H1 (cell line): ENCODE results near the gene SV2A. TPM values are rescaled to one million over a fixed set of nuclear protein-coding genes. Genes with fewer than 3 reads are reported as not detected.

ENCODE experiments used
- CTCF ChIA-PET: fragments of 300-600 bp; sonication (Branson Sonifier 250); formaldehyde crosslinking; loops from one replicate; lab custom pipeline; 2021; ENCODE audit not compliant: partially characterized antibody; lab: Charles Lee
- POLR2A ChIA-PET: fragments of 300-600 bp; sonication (Branson Sonifier 250); formaldehyde crosslinking; loops from one replicate; lab custom pipeline; 2021; ENCODE audit warnings: inconsistent platforms; ENCODE audit not compliant: partially characterized antibody; lab: Charles Lee
- DNase-seq, 2 experiments: peaks; one replicate each; pipeline versions ENCODE4 v3.0.0 to v3.0.0-alpha.2; 2010 to 2022; ENCODE audit warnings: low spot score in 2 of 2, low read depth in 1 of 2, mixed read lengths in 1 of 2
- FAIRE-seq: peaks from 2 replicates; lab custom pipeline; 2011; peaks lifted over from hg19 to GRCh38; lab: Jason Lieb, UNC
- H2AFZ ChIP-seq: 2 replicates; pipeline ENCODE4 v1.8.1; 2012; ENCODE audit warnings: low read length, inconsistent platforms
- H2AK5ac ChIP-seq: 2 replicates; pipeline ENCODE4 v1.6.1; 2013; ENCODE audit warnings: low read depth, low read length
- H2BK120ac ChIP-seq: replicated peaks from 2 replicates; pipeline ENCODE3; 2013; ENCODE audit warnings: low read depth, low read length, inconsistent platforms
- H2BK12ac ChIP-seq: 2 replicates; pipeline ENCODE4 v1.6.1; 2013; ENCODE audit warnings: low read depth, low read length
- H2BK15ac ChIP-seq: 2 replicates; pipeline ENCODE4 v1.6.1; 2013; ENCODE audit warnings: low read length
- H2BK20ac ChIP-seq: 2 replicates; pipeline ENCODE4 v1.6.1; 2013; ENCODE audit warnings: low read length
- H2BK5ac ChIP-seq: 2 replicates; pipeline ENCODE4 v1.6.1; 2013; ENCODE audit warnings: low read depth, low read length
- H3K14ac ChIP-seq: 2 replicates; pipeline ENCODE4 v1.6.1; 2013; ENCODE audit warnings: inconsistent platforms; ENCODE audit not compliant: insufficient read length
- H3K18ac ChIP-seq: 2 replicates; pipeline ENCODE4 v1.6.1; 2013; ENCODE audit warnings: low read length; ENCODE audit errors: extremely low read depth
- H3K23ac ChIP-seq: 2 replicates; pipeline ENCODE4 v1.6.1; 2013; ENCODE audit warnings: inconsistent platforms; ENCODE audit not compliant: insufficient read length
- H3K23me2 ChIP-seq: 2 replicates; pipeline ENCODE4 v1.6.1; 2013; ENCODE audit warnings: low read depth, low read length
- H3K27ac ChIP-seq: 2 replicates; pipeline ENCODE4 v1.6.1; 2011; ENCODE audit warnings: low read depth, low read length, inconsistent platforms
- H3K27me3 ChIP-seq, 4 experiments: replicated peaks in 1 of 4; 1 replicate in 1 of 4; 2 replicates in 3 of 4; pipeline versions ENCODE4 v1.6.1 to v1.8.1; 2011 to 2013; ENCODE audit warnings: low read length in 3 of 4, mild to moderate bottlenecking in 3 of 4, inconsistent platforms in 2 of 4, mixed read lengths in 2 of 4, moderate library complexity in 1 of 4; ENCODE audit not compliant: control insufficient read depth in 3 of 4, insufficient read depth in 3 of 4; ENCODE audit errors: extremely low read depth in 1 of 4
- H3K36me3 ChIP-seq, 4 experiments: 2 replicates each; pipeline versions ENCODE4 v1.6.1 to v1.8.1; 2011 to 2013; ENCODE audit warnings: mild to moderate bottlenecking in 4 of 4, low read length in 3 of 4, moderate library complexity in 2 of 4, control low read depth in 1 of 4, inconsistent platforms in 1 of 4; ENCODE audit not compliant: insufficient read depth in 4 of 4, control insufficient read depth in 2 of 4
- H3K4ac ChIP-seq: replicated peaks from 2 replicates; pipeline ENCODE3; 2013; ENCODE audit warnings: low read length, low read depth, mixed read lengths, inconsistent platforms; ENCODE audit not compliant: insufficient read length
- H3K4me1 ChIP-seq, 4 experiments: replicated peaks in 1 of 4; 1 replicate in 1 of 4; 2 replicates in 3 of 4; pipeline versions ENCODE4 v1.6.1 to v1.8.1; 2011 to 2013; ENCODE audit warnings: low read length in 3 of 4, inconsistent platforms in 2 of 4, mixed read lengths in 1 of 4; ENCODE audit not compliant: insufficient read depth in 4 of 4, control insufficient read depth in 3 of 4
- H3K4me2 ChIP-seq, 2 experiments: 2 replicates each; pipeline versions ENCODE4 v1.6.1 to v1.8.1; 2011 to 2013; ENCODE audit warnings: low read depth in 2 of 2, low read length in 2 of 2, control low read depth in 1 of 2, inconsistent platforms in 1 of 2, mild to moderate bottlenecking in 1 of 2; ENCODE audit not compliant: insufficient read depth in 1 of 2
- H3K4me3 ChIP-seq, 4 experiments: fragments of 200-600, 300-600 bp in 1 of 4; sonication (generic), shearing (Covaris generic), sonication (Bioruptor Twin) in 1 of 4; 2 replicates each; pipeline versions ENCODE4 v1.5.1 to v1.8.1; 2011 to 2016; ENCODE audit warnings: low read length in 4 of 4, low read depth in 3 of 4, control low read depth in 2 of 4, inconsistent platforms in 2 of 4, mild to moderate bottlenecking in 2 of 4, mixed read lengths in 1 of 4, moderate library complexity in 1 of 4; ENCODE audit not compliant: insufficient read depth in 2 of 4; ENCODE audit errors: extremely low read depth in 1 of 4
- H3K56ac ChIP-seq: replicated peaks from 2 replicates; pipeline ENCODE3; 2013; ENCODE audit warnings: low read depth, mild to moderate bottlenecking, mixed read lengths, low read length, inconsistent platforms; ENCODE audit not compliant: insufficient read length
- H3K79me1 ChIP-seq: 2 replicates; pipeline ENCODE4 v1.6.1; 2013; ENCODE audit warnings: low read depth, low read length, control low read depth
- H3K79me2 ChIP-seq, 2 experiments: 2 replicates each; pipeline versions ENCODE4 v1.6.1 to v1.8.1; 2012 to 2013; ENCODE audit warnings: low read length in 2 of 2, mild to moderate bottlenecking in 2 of 2, inconsistent platforms in 1 of 2; ENCODE audit not compliant: insufficient read depth in 2 of 2, control insufficient read depth in 1 of 2
- H3K9ac ChIP-seq, 4 experiments: replicated peaks in 1 of 4; 1 replicate in 1 of 4; 2 replicates in 3 of 4; pipeline versions ENCODE4 v1.6.1 to v1.8.1; 2011 to 2013; ENCODE audit warnings: low read depth in 3 of 4, low read length in 3 of 4, control low read depth in 2 of 4, mild to moderate bottlenecking in 2 of 4, moderate library complexity in 2 of 4, inconsistent platforms in 1 of 4; ENCODE audit errors: extremely low read depth in 1 of 4
- H3K9me3 ChIP-seq, 2 experiments: 2 replicates each; pipeline versions ENCODE4 v1.6.1 to v1.8.1; 2012 to 2013; ENCODE audit warnings: mild to moderate bottlenecking in 2 of 2, moderate library complexity in 2 of 2, control low read depth in 1 of 2, inconsistent platforms in 1 of 2, low read depth in 1 of 2, low read length in 1 of 2, mixed read lengths in 1 of 2; ENCODE audit not compliant: insufficient read depth in 2 of 2
- H4K20me1 ChIP-seq, 2 experiments: replicated peaks in 1 of 2; 2 replicates each; pipeline versions ENCODE3 to v1.8.1; 2011 to 2013; ENCODE audit warnings: inconsistent platforms in 2 of 2, low read length in 2 of 2, mild to moderate bottlenecking in 1 of 2; ENCODE audit not compliant: insufficient read depth in 2 of 2, control insufficient read depth in 1 of 2
- H4K5ac ChIP-seq: 2 replicates; pipeline ENCODE4 v1.6.1; 2013; ENCODE audit warnings: low read length, low read depth, mixed read lengths, inconsistent platforms; ENCODE audit not compliant: insufficient read length
- H4K8ac ChIP-seq: 2 replicates; pipeline ENCODE4 v1.8.0; 2013; ENCODE audit warnings: mild to moderate bottlenecking, moderate library complexity, low read length, inconsistent platforms; ENCODE audit not compliant: insufficient read depth; ENCODE audit errors: extremely low read depth
- H4K91ac ChIP-seq: replicated peaks from 2 replicates; pipeline ENCODE3; 2013; ENCODE audit warnings: low read length, mixed read lengths, inconsistent platforms; ENCODE audit not compliant: insufficient read length
- CREB1 ChIP-seq: IDR thresholded peaks from 2 replicates; pipeline ENCODE4 v1.6.1; 2012; ENCODE audit warnings: inconsistent platforms
- EP300 ChIP-seq, 2 experiments: IDR thresholded peaks; 1 replicate in 1 of 2; 2 replicates in 1 of 2; pipeline ENCODE4 v1.6.1; 2011 to 2012; ENCODE audit warnings: low read depth in 2 of 2, low read length in 2 of 2, mild to moderate bottlenecking in 2 of 2, borderline replicate concordance in 1 of 2, inconsistent platforms in 1 of 2, moderate library complexity in 1 of 2
- JUN ChIP-seq: IDR thresholded peaks from 2 replicates; pipeline ENCODE4 v1.6.1; 2011; ENCODE audit warnings: low read depth, mild to moderate bottlenecking, improper control_type of control experiment, low read length
- POU5F1 ChIP-seq: IDR thresholded peaks from 2 replicates; pipeline ENCODE4 v1.6.1; 2011; ENCODE audit warnings: low read depth, mild to moderate bottlenecking, low read length, moderate library complexity
- SUZ12 ChIP-seq: fragments of 200-600 bp; sonication (generic); IDR thresholded peaks from 2 replicates; pipeline ENCODE4 v1.6.1; 2012; ENCODE audit warnings: mild to moderate bottlenecking, inconsistent platforms, low read length, moderate library complexity, mixed read lengths
- TAF1 ChIP-seq: IDR thresholded peaks from 2 replicates; pipeline ENCODE4 v1.6.1; 2011; ENCODE audit warnings: mild to moderate bottlenecking, low read depth, low read length
- TAF7 ChIP-seq: optimal IDR thresholded peaks from 2 replicates; pipeline ENCODE3; 2011; ENCODE audit warnings: low read depth, mild to moderate bottlenecking, inconsistent platforms, low read length, moderate library complexity, borderline replicate concordance
- YY1 ChIP-seq: IDR thresholded peaks from 2 replicates; pipeline ENCODE4 v1.6.1; 2011; ENCODE audit warnings: low read depth, mild to moderate bottlenecking, low read length
- WGBS, 2 experiments: shearing (Covaris generic) in 1 of 2; methylation state at CpG; one replicate each; pipeline versions ENCODE4 v1.1.6 to v1.1.7; 2013 to 2015; ENCODE audit warnings: low lambda C conversion rate in 2 of 2, mixed read lengths in 2 of 2, inconsistent platforms in 1 of 2, low coverage in 1 of 2, missing lambda C conversion rate in 1 of 2; ENCODE audit not compliant: insufficient replicate concordance in 2 of 2, insufficient coverage in 1 of 2, insufficient read length in 1 of 2; ENCODE audit errors: extremely low coverage in 1 of 2, missing lambda C conversion rate in 1 of 2; 5-methylcytosine and 5-hydroxymethylcytosine counted together
- polyA plus RNA-seq, 7 experiments: library from polyadenylated mRNA; depleted of rRNA in 3 of 7; stranded (reverse) in 5 of 7; unstranded in 2 of 7; fragments of >200 nt in 5 of 7; fragments of 200-250 nt in 2 of 7; gene quantifications; 1 replicate in 5 of 7; 2 replicates in 1 of 7; 4 replicates in 1 of 7; pipeline versions ENCODE4 v1.2.1 to v1.2.3, GENCODE V29; 2011 to 2013; ENCODE audit warnings: missing spikeins in 2 of 7, mixed read lengths in 2 of 7
- total RNA-seq: library from RNA; stranded (reverse); fragmentation: NEBNext Ultra II Directional; extraction: Animal tissue kit (Norgen Biotek cat#: 25700); gene quantifications from 2 replicates; pipeline ENCODE4 v1.2.1, GENCODE V29; 2021

SV2A gene
- total and polyA plus RNA-seq, 2 of the 8 experiments (the other 6 are each of a cell fraction or from before 2014, with no cell fraction given), result 41.8 to 51.8 TPM

GRCh38 chr1:149940427-149940826 lies 22.8 kb upstream of the SV2A start:
- Histone ChIP-seq H3K9me3 (no peaks in the 10 kb centered on the region), H3K4me3 (no peak overlapping the region), H3K27ac (no peak overlapping the region), H2BK5ac (no peak overlapping the region), H4K91ac (no peak overlapping the region), H3K14ac (no peak overlapping the region), H3K23ac (no peak overlapping the region), H3K79me2 (no peaks in the 10 kb centered on the region), H3K27me3 (no peaks in the 10 kb centered on the region), H3K56ac (no peak overlapping the region), H3K4ac (no peak overlapping the region), H2BK120ac (no peak overlapping the region), H2AFZ (no peak overlapping the region), H2BK15ac (no peak overlapping the region), H3K23me2 (peaks cover 2% of the 10 kb centered on the region; the same call in 1 of the 2 replicates), H4K20me1 (no peaks in the 10 kb centered on the region), H3K4me2 (no peak overlapping the region), H3K9ac (no peak overlapping the region), H2BK20ac (no peak overlapping the region), H3K18ac (no peak overlapping the region), H3K79me1 (no peaks in the 10 kb centered on the region; the same call in 1 of the 2 replicates), H3K36me3 (peaks cover 0 to 11% (median 9%) of the 10 kb centered on the region in 4 experiments; a peak in 6 of 8 replicates), H2AK5ac (no peak overlapping the region), H4K5ac (no peak overlapping the region), H2BK12ac (no peak overlapping the region), H4K8ac (no peak overlapping the region), H3K4me1 (peaks cover 5 to 22% (median 13%) of the 10 kb centered on the region in 4 experiments)
- 79% methylated on average over 3 of the region's 3 CpGs; no CpG with 5 or more reads in 1 of the 2 experiments for WGBS, 2 experiments
- TF ChIP-seq EP300 (IDR thresholded peaks at IDR 0.05; ENCODE audit: borderline replicate concordance in 1 of 2, low read depth in 2 of 2, low read length in 2 of 2), result no peak
- TF ChIP-seq JUN, result no peak
- no peak for TF ChIP-seq CREB1
- no peak for TF ChIP-seq YY1
- no peak for TF ChIP-seq POU5F1
- no peak for TF ChIP-seq TAF1
- TF ChIP-seq SUZ12, result no peak
- no peak for TF ChIP-seq TAF7
- DNase-seq (no peak), FAIRE-seq (no peak)
- ChIA-PET POLR2A (interaction anchor here (0.6 to 5.8 kb wide), 3 partner anchors 11 to 247 kb away, joined by 3 to 65 read pairs (median 60); partner anchors contain the start of gene SF3B4), CTCF (interaction anchor here (0.7 to 1.5 kb wide), 3 partner anchors 39 to 222 kb away, joined by 3 to 6 read pairs (median 3); no protein-coding TSS in a partner anchor)
